Activated CD4-positive, alpha-beta T cell treated with anti-CD3 and anti-CD28 coated beads, Interleukin-2, amount 50 U/mL, for 24 hours (primary cell): Measurements from ENCODE around the gene CIBAR2.

Experiments
- DNase-seq, 2 donors: peaks; one replicate each; pipeline ENCODE4 v3.0.0-alpha.2; 2020; ENCODE audit warnings: low read depth in 1 of 2, low spot score in 1 of 2

CIBAR2 gene

DNA sequence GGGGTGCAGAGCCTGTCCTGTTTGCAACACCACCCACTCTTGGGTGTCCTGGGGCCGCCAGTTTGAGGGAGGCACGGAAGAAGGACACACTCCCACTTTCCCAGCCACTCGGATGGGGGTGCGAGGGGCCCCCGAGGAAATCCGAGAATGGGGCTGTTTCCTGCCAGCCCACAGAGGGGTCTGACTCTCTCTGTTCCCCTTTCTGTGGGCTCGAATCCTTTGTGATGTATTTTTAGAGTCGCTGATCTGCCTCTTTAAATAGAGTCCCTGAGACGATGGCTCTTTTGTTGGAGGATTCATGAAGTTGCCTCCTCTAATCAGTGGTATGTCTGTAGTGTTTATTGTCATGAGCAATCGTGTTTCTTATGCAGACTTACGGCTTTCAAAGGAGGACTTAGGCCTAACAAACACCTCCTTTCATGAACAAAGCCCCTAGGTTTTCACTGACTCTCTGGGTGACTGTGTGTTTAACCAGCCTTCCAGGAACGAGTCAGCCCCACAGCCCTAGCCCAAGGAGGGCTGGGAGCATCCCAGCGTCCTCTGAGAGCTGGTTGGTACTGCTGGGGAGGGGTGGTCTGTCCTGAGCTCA is 29.1 kb downstream of the CIBAR2 start:
- DNase-seq = no peak

DNA sequence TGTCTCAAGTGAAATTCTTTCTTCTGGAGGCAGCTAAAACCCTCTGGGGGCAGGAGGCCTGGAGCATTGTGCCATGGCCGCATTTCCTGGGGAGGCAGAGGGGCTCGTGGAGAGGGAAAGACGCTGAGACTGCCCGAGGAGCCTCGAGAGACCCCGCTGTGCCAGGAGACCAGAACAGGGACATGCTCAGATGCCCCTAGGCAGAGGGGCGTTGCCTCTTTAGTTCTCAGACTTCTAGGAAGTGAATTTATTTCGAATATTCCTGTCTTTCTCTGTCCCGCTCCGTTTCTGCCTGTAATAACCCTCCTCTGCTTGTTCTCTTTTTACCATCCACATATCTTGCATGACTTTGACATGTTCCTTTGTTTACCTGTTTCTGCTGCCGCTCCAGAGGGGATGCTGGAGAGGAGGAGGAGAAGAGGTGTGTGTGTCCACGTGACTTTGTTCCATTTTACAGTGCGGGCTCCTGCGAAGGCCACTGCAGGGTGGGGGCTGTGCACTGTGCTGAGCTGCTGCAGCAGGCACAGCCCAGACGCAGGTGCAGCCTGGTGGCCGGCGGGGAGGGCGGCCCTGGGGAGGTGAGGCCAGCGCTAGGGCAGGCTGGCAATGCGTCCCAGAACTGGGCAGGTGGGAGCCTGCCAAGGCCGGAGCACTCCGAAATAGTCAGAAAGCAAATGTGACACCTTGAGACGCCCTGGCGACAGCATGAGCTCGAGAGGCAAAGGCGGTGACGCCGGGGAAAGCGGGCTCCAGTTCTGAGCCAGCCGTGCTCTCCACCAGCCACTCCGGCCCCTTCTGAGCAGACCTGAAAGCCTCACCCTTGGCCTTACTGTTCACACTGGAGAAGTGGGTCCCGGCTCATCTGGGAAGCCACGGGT is 29.9 kb downstream of the CIBAR2 start:
- DNase-seq = no peak

DNA sequence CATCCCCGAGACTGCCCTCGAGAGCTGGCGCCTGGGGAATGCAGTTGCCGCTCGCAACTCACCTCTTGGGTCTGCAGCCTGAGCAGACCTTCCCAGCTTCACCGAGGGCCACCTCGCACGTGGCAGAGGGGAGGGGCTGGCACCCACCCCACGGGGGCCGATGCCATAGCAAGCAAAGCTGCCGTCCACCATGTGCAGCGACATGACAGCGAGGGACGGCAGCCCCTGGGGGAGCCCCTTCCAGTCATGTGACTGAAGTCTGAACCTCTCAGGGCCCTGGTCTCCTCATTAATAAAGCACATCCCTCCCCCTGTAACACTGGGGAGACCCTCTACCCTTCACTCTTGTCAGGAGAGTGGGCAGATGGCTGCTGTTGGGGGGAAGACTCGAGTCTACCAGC is 30.5 kb downstream of the CIBAR2 start:
- no peak for DNase-seq

DNA sequence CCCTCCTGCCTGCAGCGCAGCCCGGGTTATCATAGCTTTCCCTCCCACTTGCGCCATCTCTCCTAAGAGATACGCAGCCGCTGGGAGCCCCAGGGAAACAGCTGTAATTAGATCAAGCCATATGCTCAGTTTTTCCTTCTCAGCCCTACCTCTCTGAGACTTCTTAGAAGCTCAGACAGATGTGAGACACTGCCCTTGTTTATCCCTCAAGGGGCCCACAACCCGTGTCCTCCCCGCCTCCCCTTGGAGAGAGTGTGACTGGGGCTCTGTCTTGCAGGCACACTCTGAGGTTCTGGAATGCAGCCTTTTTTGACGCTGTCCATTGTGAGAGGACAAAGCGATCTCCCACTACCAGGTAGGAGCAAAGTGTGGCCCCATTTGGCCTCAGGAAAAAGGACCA is 31.2 kb downstream of the CIBAR2 start:
- no peak for DNase-seq

DNA sequence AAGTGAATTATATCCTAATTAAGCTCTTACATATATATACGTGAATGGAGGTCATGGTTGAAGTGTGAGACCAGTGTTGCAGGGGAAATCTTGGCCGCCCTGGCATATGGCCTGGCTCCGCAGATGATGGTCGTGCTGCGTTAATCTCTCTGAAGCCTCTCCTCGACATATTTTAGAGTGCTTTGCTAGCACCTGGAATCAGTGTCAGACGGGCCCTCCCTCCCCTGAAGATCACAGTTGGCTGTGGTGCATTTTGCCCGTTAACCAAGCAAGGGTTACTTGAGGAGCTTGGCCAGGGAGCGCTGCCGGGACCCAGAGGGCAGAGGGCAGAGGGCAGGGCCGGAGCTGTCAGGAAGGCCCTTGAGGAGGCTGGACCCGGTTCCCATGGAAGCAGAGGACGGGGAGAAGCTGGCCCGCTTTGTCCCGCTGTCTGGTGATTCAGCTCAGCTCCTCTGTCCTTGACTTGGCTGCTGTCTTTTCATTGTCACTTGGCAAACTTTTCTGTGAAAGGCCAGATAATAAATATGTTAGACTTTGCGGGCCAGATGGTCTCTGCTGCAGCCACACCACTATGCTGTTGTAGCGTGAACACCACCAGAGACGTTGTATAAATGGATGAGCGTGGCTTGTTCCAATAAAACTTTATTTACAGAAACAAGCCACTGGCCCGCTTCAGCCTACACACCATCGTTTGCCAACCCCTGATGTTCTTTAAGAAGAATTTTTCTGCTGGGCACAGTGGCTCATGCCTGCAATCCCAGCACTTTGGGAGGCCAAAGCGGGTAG is 32.3 kb downstream of the CIBAR2 start:
- DNase-seq = no peak

DNA sequence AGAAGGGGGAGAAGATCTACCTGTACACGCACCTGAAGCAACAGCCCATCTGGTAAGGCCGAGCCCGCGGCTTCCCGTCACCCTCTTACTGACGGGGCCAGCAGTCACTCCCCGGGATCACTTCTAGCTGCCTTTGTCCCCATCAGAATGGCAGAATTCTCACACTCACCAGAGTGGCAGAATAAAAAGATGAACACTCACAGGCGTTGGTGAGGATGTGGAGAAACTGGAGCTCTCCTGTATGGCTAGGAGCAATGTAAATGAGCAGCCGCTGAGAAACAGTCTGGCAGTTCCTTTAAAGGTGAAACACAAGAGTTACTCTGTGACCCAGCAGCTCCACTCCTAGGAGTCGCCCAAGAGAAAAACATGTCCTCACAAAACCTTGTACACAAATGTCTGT is 33.3 kb downstream of the CIBAR2 start:
- DNase-seq = no peak

DNA sequence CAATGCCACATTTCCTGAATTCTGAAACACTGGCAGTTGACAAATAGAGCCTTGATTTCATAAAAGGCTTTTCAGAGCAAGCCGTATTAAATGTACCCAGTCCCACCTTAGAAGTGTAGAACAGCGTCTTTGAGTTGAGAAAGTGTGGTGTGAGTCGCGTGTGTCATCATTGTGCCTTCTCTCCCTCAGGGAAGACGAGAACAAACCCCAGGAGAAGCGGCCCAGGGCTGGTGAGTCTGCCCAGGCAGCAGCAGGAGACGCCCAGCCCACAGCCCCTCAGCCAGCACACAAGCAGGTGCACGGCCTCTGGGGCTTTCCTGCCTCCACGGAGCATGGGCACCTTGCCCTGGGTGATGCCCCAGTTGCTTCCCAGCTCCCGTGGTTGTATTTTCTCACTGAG is 34.0 kb downstream of the CIBAR2 start:
- DNase-seq = no peak

DNA sequence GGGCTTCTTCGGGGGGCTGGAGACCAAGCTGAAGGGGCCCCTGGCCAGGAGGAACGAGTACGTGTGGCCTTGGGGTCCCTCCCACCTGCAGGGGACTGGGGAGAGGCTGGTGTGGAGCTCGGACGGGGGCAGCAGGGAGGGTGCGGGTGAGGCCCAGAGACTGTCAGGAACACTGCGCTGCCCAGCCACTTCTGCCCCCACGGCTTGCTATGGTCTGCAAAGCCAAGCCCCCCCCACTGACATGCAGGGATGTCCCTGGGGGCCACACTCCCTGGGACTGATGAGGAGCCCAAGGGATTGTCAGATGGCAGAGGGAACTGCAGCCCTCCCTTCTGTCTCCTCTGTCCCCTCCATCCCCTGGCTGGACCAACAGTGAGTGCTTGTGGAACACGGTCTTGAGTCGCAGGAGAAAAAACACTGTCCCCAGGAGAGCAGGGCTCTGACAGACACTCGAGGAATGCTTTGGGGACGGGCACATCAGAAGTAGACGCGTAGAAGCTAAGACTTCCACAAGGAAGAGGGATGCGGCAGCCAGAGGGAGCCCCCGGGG is 34.6 kb downstream of the CIBAR2 start:
- no peak for DNase-seq

DNA sequence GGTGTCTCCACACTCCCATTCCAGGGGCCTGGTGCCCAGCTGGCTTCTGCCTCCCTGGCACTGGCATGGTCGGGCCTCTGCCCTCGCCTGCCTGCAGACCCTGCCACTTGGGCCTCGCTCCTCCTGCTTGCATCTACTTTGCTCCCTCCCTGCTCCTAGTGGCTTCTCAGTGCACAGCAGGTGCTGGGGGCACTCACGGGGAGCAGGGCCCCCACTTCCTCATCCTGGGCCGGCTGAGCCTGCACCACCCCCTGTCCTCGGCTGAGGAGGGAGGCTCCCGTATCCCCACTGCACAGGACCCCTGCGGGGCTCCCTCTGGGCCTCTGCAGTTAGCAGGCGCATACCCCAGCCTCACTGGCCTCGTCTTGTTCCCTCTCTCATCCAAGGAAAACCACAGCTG is 35.2 kb downstream of the CIBAR2 start:
- DNase-seq = no peak

DNA sequence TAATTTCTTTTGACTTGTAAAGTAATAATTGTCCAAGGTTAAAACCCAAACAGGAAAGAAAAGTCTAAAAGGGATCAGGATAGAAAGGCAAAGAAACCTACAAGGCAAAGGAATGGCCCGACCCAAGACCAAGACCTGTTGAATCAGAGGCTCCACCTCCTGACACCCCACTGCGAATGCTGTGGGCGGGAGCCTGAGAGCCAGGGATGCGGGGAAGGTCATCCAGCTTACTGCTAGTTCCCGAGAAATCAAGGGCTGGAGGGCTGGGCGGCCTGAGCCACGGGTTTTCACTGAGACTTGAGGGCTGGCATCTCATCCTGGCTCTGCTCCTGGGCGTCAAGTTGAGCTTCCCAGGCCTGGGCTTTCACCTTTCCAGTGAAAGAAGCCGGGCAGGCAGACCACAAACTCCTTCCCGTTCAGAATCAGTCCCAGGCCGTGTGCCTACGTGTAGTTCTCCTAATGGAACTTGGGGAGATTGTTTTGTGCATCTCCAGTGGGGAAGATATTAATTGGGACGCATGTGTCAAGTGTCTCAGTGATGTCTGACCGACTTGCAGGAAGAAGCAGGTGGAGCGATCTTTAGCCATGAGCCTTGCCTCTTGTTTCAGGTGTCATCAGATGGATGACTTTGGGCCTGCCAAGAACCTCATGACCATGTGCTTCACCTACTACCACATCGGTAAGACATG is 36.9 kb downstream of the CIBAR2 start:
- no peak for DNase-seq

DNA sequence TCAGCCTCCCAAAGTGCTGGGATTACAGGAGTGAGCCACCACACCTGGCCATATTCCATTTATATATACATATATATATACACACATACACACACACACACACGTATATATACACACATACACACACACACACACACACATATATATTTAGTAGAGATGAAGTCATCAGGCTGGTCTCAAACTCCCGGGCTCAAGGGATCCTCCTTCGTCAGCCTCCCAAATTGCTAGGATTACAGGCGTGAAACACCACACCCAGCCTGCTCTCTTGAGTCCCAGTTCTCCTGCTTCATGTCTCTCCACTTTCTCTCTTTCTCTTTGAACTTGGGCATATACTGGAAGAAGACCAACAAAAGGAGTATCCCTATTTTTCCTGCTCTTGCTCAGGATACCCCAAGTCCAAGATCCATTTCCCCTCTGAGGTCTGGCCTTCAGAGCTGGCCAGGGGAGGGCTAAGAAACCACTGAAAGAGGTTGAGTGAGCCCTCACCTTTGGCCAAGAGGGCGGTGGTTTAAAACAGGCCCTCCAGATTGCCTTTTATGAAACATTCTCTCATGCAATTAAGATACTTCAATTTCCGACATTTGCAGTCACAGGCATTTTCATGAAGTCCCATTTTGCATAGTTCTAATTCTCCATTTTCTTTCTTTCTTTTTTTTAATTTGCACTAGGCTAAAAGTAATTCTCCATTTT is 37.9 kb downstream of the CIBAR2 start:
- DNase-seq = no peak

DNA sequence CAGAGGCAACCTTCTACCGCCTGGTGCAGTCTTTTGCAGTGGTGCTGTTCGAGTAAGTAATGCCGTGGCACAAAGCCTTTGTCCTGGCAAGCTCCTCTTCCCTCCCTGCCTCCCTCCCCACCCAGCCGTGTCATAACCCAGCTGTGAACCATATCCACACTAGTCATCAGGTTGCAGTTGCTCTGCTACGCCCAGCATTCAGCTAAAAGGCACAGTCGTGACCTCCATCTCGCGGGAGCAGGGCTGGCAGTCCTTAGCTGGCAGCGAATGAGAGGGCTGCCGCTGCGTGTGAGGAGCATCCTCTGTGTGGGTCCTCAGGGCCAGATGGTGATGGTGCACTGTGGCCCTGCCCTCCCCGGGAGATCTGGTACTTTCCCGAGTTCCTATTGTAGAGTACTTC is 39.3 kb downstream of the CIBAR2 start:
- no peak for DNase-seq

DNA sequence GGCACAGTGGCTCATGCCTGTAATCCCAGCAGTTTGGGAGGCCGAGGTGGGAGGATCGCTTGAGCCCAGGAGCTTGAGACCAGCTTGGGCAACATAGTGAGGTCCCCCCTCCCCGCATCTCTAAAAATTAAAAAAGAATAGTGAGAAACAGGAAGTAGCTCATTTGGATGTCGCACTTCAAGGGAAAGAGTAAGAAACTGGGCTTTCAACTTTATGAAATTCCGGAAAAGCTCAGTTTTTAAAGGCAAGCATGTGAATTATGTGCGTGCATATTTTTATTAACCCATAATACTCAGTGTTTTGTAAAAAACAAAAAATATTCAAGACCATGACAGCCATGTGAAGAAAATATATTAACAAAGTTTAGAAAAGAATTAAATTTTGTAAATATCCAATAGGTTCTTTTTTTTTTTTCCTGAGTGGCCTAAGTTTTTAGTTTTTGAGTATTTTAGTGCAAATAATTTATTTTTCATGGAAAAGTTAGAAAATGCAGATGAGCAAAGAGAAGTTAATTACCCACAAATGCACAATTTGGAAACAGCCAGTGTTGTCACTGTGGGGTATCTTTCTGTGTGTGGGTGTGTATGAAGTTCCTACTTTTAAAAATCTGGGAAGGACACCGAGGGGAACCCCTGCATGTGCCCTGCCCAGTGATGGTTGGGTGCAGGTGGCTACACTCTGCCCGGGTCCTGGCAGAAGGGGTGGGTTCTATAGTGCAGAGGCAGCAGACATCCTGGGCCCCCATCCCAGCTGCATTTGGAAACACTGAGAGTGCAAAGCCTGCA is 40.0 kb downstream of the CIBAR2 start:
- DNase-seq = no peak

DNA sequence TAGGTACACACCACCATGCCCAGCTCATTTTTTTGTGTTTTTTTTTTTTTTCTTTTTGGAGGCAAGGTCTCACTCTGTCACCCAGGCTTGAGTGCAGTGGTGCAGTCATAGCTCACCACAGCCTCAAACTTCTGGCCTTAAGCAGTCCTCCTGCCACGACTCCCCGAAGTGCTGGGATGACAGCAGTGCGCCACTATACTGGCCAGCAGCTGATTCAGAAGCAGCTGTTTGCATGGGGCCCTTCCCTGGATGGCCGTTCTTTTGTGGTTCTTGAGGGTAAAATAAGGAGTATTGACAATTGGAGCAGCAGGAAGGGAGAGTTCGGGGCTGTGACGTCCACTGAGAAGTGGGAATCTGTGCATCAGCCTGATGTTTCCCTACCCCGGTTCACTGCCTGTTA is 43.1 kb downstream of the CIBAR2 start:
- DNase-seq = no peak

DNA sequence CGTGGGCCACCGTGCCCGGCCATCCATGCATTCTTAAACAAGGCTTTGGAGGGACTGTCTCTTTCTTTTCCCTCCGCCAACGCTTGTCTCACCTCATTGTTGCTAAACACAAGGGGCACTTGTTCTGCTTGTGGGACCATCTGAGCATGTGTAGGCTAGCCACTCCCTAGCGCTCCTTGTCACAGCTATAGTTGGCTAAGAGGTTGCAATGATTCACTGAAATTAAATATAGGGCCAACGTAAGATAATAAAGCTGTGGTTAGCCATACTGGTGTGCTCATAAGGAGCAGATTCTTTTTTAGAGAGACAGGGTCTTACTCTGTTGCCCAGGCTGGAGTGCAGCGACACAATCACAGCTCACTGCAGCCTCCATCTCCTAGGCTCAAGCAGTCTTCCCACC is 43.5 kb downstream of the CIBAR2 start:
- no peak for DNase-seq

DNA sequence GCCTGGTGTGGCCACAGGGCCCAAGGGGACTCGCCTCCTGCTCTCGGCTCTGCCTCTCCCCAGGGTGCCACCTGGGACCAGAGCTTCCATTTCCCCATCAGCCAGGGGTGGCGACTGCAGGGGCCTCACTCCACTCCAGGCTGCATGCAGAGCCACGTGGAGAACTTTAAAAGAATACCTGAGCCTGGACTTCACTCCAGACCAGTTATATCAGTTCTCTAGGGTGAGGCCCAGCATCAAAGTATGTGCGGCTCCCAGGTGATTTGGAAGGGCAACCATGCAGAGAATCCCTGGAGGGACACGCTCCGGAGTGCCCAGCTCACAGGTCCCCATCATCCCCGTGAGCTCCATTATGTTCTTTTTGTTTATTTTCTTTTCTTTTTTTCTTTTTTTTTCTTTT is 44.8 kb downstream of the CIBAR2 start:
- DNase-seq = no peak

DNA sequence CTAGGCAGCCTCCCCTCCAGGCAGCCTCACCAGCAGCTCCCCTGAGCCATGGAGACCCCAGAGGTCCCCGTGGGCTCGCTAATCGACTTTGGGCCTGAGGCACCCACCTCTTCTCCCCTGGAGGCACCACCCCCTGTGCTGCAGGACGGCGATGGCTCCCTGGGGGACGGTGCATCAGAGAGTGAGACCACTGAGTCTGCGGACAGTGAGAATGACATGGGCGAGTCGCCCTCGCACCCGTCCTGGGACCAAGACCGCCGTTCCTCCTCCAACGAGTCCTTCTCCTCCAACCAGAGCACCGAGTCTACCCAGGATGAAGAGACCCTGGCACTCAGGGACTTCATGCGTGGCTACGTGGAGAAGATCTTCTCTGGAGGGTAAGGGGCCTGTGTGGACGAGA is 45.2 kb downstream of the CIBAR2 start:
- DNase-seq = no peak

DNA sequence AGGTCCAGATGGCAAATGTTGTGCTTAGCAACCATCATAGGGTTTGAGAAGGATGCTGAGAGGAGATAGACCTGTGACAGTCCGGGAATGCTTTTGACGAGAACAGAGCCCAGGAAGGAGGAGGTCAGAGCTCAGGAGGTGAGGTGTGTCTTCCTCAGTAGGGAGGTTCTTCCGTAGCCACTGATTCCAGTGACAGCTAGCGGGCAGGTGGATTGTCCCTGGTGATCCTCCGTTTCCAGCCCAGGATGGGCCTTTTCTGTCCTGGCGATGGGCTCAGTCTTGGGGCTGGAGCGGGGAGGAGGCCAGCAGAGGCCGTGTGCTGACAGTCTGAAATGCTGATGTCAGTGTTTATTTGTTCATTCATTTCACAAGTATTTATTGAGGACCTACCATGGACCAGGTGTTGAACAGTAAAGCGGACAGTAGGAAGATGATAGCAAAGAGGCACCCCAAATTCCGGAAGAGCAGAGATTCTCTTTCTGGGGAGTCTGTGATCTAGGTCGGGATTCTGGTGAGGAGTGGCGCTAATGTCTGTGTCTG is 45.9 kb downstream of the CIBAR2 start:
- no peak for DNase-seq

DNA sequence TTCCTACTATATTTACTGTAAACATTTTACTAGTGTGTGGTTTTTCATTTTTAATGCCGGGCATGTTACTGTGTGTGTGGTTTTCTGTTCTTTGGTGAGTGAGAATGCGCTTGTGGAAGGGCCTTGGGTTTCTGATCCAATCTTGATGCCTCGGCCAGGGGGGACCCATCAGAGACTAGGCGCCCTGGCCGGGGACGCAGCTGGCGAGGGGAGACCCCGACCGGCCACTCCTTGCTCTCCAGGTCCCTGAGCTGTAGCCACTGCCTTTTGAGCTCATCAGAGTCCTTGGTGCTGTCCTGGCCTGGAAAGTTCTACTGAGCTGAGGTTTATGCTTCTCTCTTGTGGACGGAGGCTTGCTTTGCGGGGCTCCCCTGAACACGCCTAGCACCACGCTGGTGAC is 47.2 kb downstream of the CIBAR2 start:
- no peak for DNase-seq

DNA sequence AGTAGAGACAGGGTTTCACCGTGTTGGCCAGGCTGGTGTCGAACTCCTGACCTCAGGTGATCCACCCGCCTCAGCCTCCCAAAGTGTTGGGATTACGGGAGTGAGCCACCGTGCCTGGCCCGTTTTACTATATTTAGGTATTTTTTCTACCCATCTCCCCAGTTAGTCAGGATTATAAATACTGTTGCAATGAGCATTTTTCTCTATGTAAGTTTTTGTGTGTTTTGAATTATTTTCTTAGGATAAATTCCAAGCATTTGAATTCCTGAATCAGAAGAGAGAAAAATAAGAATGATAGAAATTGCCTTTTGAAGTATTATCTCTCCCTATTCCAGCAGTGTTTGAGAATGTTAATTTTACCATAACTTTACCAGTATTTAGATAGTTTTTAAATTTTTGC is 48.1 kb downstream of the CIBAR2 start:
- DNase-seq = no peak
